Left ventricle myocardium inferior (tissue), 1 donor: Measurements from ENCODE around the gene MYBPHL. TPM values are rescaled to one million over a fixed set of nuclear protein-coding genes. Genes with fewer than 3 reads are reported as not detected.

Source experiments
- DNase-seq: peaks from one replicate; pipeline ENCODE4 v3.0.0-alpha.2; 2020
- H3K27ac ChIP-seq: fragments of 200-600 bp; replicated peaks from 2 replicates; pipeline ENCODE4 v1.8.0; 2021
- H3K27me3 ChIP-seq: fragments of 200-600 bp; 2 replicates; pipeline ENCODE4 v1.8.0; 2021; ENCODE audit warnings: low read depth
- H3K36me3 ChIP-seq: fragments of 200-600 bp; 2 replicates; pipeline ENCODE4 v1.8.0; 2021
- H3K4me1 ChIP-seq: fragments of 200-600 bp; 2 replicates; pipeline ENCODE4 v1.8.0; 2021
- H3K4me3 ChIP-seq: fragments of 200-600 bp; 2 replicates; pipeline ENCODE4 v1.8.0; 2021; ENCODE audit warnings: mild to moderate bottlenecking, moderate library complexity
- H3K9me3 ChIP-seq: fragments of 200-600 bp; replicated peaks from 2 replicates; pipeline ENCODE4 v1.8.0; 2021
- CTCF ChIP-seq: fragments of 200-600 bp; IDR thresholded peaks from 2 replicates; pipeline ENCODE4 v1.8.0; 2021; ENCODE audit warnings: antibody characterized with exemption, mild to moderate bottlenecking, borderline replicate concordance
- intact Hi-C: fragments of 100-400 bp; cut with micrococcal nuclease; formaldehyde crosslinking; loops from one replicate; pipeline ENCODE4 v1.11.0; 2022
- total RNA-seq: library from RNA; stranded (reverse); fragmentation: NEBNext Ultra II Directional; extraction: Animal tissue kit (Norgen Biotek cat#: 25700); gene quantifications from one replicate; pipeline ENCODE4 v1.2.1, GENCODE V29; 2021
- donor health status: DM: no; HTN: yes; CAD: no; lungs with severe emphysema.

Gene MYBPHL
- total RNA-seq, 1 donor from 2014 or later: 0.22 TPM

GRCh38 chr1:109253803-109254620 is 52.8 kb downstream of the MYBPHL start:
- intact Hi-C loops: no loop called here
- H3K9me3 ChIP-seq: no peaks in the 10 kb centered on the region
- H3K4me3 ChIP-seq: peak overlapping the region; percentile 9
- peaks cover 34% of the 10 kb centered on the region for H3K4me1 ChIP-seq
- no peaks in the 10 kb centered on the region for H3K36me3 ChIP-seq
- DNase-seq: no peak
- peak overlapping the region; percentile 79 for H3K27ac ChIP-seq
- TF ChIP-seq CTCF: no peak
- peaks cover 13% of the 10 kb centered on the region for H3K27me3 ChIP-seq

GRCh38 chr1:109252893-109253802 is 53.7 kb downstream of the MYBPHL start:
- peak overlapping the region; percentile 9 for H3K4me3 ChIP-seq
- DNase-seq: no peak
- intact Hi-C loops: no loop called here
- H3K36me3 ChIP-seq: no peaks in the 10 kb centered on the region
- H3K27me3 ChIP-seq: peaks cover 22% of the 10 kb centered on the region
- H3K27ac ChIP-seq: peak overlapping the region; percentile 79
- no peaks in the 10 kb centered on the region for H3K9me3 ChIP-seq
- TF ChIP-seq CTCF: no peak
- peaks cover 38% of the 10 kb centered on the region for H3K4me1 ChIP-seq

GRCh38 chr1:109252167-109252892 is 54.5 kb downstream of the MYBPHL start:
- TF ChIP-seq CTCF: no peak
- peaks cover 38% of the 10 kb centered on the region for H3K4me1 ChIP-seq
- H3K27ac ChIP-seq: no peak overlapping the region
- intact Hi-C loops: no loop called here
- no peaks in the 10 kb centered on the region for H3K9me3 ChIP-seq
- DNase-seq: no peak
- H3K36me3 ChIP-seq: no peaks in the 10 kb centered on the region
- H3K27me3 ChIP-seq: peaks cover 29% of the 10 kb centered on the region
- no peak overlapping the region for H3K4me3 ChIP-seq

GRCh38 chr1:109251277-109252166 is 55.3 kb downstream of the MYBPHL start:
- no peaks in the 10 kb centered on the region for H3K36me3 ChIP-seq
- DNase-seq: no peak
- intact Hi-C loops: no loop called here
- TF ChIP-seq CTCF: no peak
- H3K4me3 ChIP-seq: no peak overlapping the region
- no peak overlapping the region for H3K27ac ChIP-seq
- H3K4me1 ChIP-seq: peaks cover 38% of the 10 kb centered on the region
- no peaks in the 10 kb centered on the region for H3K9me3 ChIP-seq
- H3K27me3 ChIP-seq: peaks cover 36% of the 10 kb centered on the region
